ENCODE results near the gene SLC12A3.
A peak's percentile ranks its signal among the peaks of the same experiment; 100 is the strongest.
"Not testable (repeated sequence)": the region's sequence is repeated elsewhere in the genome, so short reads cannot be mapped to it uniquely, and the experiment has no call there.

SLC12A3 gene

GRCh38 chr16:56866955-56867830 lies 2.2 kb downstream of the SLC12A3 start:
- DNase-seq (ENCODE audit: low read depth in 3 of 3) = peak; percentile 12 to 30 (median 14)

- no peak for DNase-seq (ENCODE audit: low read depth in 3 of 3)
Observed at GRCh38 chr16:56868175-56868574, 3.2 kb downstream of the SLC12A3 start.

DNA sequence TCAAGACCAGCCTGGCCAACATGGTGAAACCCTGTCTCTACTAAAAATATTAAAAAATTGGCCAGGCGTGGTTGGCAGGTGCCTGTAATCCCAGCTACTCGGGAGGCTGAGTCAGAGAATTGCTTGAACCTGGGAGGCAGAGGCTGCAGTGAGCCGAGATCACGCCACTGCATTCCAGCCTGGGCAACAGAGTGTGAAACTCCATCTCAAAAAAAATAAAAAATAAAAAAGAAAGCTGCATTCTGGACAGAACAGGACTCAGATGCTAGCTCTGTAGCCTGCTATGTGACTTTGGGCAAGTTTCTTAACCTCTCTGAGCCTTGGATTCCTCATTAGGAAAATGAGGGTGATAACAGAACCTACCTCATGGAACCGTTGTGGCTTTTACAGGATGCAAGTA lies 3.8 kb downstream of the SLC12A3 start:
- not testable (repeated sequence) for DNase-seq (ENCODE audit: low read depth in 3 of 3)

DNA sequence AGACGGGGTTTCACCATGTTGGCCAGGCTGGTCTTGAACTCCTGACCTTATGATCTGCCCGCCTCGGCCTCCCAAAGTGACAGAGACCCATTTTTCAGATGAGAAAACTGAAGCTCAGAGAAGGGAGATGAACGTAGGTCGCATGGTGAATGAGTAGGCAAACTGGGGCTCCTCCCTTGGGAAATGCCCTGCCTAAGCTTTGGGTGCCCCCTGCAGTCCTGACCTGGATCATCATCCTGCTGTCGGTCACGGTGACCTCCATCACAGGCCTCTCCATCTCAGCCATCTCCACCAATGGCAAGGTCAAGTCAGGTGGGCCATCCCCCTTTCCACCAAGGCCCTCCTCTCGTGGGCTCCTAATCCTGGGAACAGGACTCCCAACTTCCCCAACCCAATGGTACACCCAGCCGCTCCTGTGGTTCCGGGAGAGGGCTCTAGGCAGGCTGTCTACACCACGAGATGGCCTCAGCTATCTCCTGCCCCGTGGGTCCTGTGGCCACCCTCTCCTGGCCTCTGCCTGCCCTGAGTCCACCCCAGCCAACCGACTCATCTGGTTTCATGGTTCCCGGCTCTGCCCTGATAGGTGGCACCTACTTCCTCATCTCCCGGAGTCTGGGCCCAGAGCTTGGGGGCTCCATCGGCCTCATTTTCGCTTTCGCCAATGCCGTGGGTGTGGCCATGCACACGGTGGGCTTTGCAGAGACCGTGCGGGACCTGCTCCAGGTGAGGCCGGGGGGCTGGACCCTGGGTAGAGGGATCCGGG lies 4.7 kb downstream of the SLC12A3 start:
- DNase-seq (ENCODE audit: low read depth in 3 of 3) = peak in 1 of 3 experiments; percentile 31

DNA sequence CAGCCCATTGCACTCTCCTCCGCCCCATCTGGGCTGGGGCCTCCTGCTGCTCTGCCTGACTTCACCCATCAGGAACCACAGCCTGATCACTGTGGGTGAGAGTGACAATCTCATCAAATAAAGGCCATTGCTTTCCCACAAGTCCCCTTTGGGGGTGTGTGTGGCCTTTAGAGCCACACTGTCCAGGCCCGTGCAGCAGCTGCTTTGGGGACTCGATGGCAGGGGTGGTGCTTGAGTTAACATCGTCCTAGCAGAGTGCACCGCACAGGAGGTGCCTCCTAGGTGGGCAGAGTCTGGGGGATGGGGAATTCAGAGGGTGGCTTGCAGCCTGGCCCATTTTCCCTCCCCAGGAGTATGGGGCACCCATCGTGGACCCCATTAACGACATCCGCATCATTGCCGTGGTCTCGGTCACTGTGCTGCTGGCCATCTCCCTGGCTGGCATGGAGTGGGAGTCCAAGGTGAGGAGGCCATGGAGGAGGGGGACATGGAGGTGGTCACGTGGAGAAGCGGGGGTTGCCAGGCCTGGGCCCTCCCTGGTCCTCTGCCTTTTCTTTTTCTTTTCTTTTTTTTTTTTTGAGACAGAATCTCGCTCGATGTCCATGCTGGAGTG lies 5.4 kb downstream of the SLC12A3 start:
- DNase-seq (ENCODE audit: low read depth in 3 of 3) = no peak

GRCh38 chr16:56871172-56871593 lies 6.2 kb downstream of the SLC12A3 start:
- DNase-seq (ENCODE audit: low read depth in 3 of 3) = no peak

GRCh38 chr16:56872863-56873391 lies 7.9 kb downstream of the SLC12A3 start:
- DNase-seq (ENCODE audit: low read depth in 3 of 3) = no peak

DNA sequence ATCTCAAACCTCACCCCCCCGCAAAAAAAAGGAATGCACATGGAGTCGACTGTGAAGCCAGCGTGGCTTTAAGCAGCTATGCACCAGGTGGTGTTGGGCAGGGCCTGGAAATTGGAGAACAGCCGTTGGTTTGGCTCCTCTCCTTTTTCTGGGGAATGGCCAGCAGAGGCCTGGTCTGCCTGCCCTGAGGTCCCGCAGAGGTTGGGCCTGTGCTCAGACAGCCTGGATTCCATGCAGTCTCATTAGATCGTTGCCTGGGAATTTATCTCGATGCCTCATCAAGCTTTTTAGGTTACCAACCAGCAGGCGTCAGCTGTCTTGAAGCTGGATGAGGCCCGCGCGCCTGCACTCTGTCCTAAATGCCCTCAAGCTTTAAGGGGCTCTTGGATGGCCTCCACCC lies 9.8 kb downstream of the SLC12A3 start:
- DNase-seq (ENCODE audit: low read depth in 3 of 3) = no peak

GRCh38 chr16:56876048-56876447 lies 11.0 kb downstream of the SLC12A3 start:
- DNase-seq (ENCODE audit: low read depth in 3 of 3) = no peak

- no peak for DNase-seq (ENCODE audit: low read depth in 3 of 3)
Observed at GRCh38 chr16:56877486-56878182, 12.6 kb downstream of the SLC12A3 start.

DNA sequence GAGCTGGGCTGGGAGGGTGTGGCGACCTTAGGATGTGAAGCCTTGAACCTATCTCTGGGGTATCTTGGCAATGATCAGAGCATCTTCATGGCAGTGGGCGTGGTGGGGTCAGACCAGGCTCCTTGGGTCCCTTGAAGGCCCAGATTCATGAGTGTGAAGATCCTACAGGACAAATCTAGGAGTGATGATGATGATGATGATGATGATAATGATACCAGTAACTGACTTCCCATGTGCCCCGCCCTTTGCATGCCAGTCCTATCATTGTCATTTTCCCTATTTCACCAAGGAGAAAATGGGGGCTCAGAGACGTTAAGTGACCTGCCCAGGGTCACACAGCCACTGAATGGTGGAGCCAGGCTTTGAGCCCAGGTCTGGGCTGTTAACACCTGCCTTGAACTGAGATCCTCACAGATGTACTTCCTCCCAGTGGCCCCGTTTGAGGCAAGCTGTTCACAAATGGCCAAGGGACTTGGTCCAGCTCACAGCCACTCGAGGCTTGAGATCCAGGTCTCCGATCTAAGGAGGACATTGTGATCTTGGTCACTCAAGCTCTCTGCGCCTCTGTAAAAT lies 13.4 kb downstream of the SLC12A3 start:
- DNase-seq (ENCODE audit: low read depth in 3 of 3) = no peak

GRCh38 chr16:56879276-56879675 lies 14.3 kb downstream of the SLC12A3 start:
- no peak for DNase-seq (ENCODE audit: low read depth in 3 of 3)

DNA sequence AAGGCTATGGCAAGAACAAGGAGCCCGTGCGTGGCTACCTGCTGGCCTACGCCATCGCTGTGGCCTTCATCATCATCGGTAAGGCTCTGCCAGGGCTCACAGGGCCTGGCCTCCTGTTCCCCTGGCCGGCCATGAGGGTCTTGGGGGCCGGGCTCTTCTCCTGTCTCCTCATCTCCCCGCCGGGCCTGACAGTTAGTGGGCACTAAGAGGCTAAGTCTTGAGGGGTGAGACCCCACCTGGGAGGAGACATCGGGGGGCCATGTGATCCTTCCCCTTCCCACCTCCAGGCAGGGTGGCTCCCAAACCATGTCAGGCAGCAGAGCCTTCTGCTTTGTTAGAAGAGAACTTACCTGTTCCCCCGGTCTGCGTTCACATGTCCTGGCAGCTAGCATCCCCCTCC lies 15.2 kb downstream of the SLC12A3 start:
- DNase-seq (ENCODE audit: low read depth in 3 of 3) = no peak

GRCh38 chr16:56880685-56881084 lies 15.7 kb downstream of the SLC12A3 start:
- DNase-seq (ENCODE audit: low read depth in 3 of 3) = no peak

DNA sequence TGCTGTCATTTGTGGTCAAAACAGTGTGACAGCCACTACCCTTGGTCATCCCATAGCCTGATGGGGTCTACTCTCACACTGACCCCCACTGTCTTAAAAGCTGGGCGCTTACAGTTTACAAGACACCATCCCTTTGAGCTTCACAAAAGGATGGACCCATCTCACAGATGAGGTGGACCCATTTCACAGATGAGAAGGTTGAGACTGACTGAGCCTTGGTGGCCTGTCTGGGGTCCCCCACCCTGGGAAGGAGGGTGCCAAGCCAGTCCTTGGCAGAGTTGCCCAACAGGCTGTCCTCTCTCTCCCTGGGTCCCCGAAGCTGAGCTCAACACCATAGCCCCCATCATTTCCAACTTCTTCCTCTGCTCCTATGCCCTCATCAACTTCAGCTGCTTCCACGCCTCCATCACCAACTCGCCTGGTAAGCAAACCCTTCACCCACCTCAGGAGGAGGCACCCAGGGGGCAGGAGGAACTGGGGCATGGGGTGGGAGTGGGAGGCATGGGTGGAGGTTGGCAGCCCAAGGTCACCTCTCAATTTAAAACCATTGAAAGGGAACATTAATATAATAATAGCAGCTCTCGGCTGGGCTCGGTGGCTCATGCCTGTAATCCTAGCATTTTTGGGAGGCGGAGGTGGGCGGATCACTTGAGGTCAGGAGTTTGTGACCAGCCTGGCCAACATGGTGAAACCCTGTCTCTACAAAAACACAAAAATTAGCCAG lies 17.2 kb downstream of the SLC12A3 start:
- DNase-seq (ENCODE audit: low read depth in 3 of 3) = no peak

DNA sequence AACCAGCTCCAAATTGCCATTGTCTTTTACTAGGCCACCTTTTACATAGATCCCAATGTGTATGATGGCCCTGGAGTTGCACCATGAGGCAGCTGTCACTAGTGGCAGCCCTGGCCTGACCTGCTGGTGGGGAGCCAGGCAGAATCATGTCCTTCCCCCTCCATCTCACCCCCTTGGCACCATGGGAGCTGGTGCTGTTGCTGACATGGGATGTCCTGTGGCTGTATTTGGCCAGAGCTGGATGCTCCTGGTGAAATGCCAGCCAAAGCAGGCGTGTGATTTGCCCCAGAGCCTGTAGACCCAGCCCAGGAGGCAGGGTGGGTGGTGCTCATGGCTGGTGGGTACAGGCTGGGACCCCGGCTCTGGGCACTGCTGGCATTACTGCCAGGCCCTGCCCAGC lies 18.6 kb downstream of the SLC12A3 start:
- DNase-seq (ENCODE audit: low read depth in 3 of 3) = no peak

DNA sequence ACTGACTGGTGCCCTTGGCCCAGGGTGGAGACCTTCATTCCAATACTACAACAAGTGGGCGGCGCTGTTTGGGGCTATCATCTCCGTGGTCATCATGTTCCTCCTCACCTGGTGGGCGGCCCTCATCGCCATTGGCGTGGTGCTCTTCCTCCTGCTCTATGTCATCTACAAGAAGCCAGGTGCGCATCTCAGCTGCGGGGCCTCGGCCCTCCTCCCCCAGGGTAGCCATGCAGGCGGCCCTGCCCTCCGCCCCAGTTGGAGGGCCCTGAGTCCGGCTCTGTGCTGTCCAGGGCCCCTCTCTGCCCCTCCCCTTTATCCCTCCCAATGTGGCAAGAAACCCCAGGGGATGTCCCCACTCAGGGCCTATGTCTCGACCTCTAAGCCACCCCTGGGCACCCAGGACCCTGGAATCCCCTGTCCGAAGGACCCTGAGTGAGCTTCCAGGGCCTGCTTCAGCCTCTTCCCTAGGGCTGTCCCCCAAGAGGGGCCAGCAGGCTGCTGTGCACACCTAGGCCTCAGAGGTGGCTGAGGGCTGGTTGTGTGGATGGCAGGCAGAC lies 19.1 kb downstream of the SLC12A3 start:
- no peak for DNase-seq (ENCODE audit: low read depth in 3 of 3)

- DNase-seq (ENCODE audit: low read depth in 3 of 3) = not testable (repeated sequence)
Observed at GRCh38 chr16:56884929-56885328, 19.9 kb downstream of the SLC12A3 start.

GRCh38 chr16:56885446-56886162 lies 20.6 kb downstream of the SLC12A3 start:
- DNase-seq (ENCODE audit: low read depth in 3 of 3) = no peak

- DNase-seq (ENCODE audit: low read depth in 3 of 3) = no peak
Observed at GRCh38 chr16:56886296-56886695, 21.3 kb downstream of the SLC12A3 start.

Measured in stimulated activated CD4-positive, alpha-beta T cell treated with anti-CD3 and anti-CD28 coated beads, TNF-alpha, amount 100 ng/mL, for 24 hours (primary cell).